T-helper 9 cell (primary cell): ENCODE data around the gene PPP2R5A.
"Not testable (repeated sequence)": the region's sequence is repeated elsewhere in the genome, so short reads cannot be mapped to it uniquely, and the experiment has no call there.

Experiments
- DNase-seq: peaks from one replicate; pipeline ENCODE4 v3.0.0-alpha.2; 2020

PPP2R5A gene

GRCh38 chr1:212302745-212303383 is 17.7 kb downstream of the PPP2R5A start:
- DNase-seq: no peak

- DNase-seq: no peak
Measured at GRCh38 chr1:212305342-212305741, 20.1 kb downstream of the PPP2R5A start.

GRCh38 chr1:212305984-212306452 is 20.8 kb downstream of the PPP2R5A start:
- DNase-seq: not testable (repeated sequence)

- no peak for DNase-seq
Measured at GRCh38 chr1:212309967-212310366, 24.8 kb downstream of the PPP2R5A start.

- no peak for DNase-seq
Measured at GRCh38 chr1:212310383-212310782, 25.2 kb downstream of the PPP2R5A start.

GRCh38 chr1:212311836-212312497 is 26.8 kb downstream of the PPP2R5A start:
- no peak for DNase-seq

- no peak for DNase-seq
Measured at GRCh38 chr1:212313616-212314015, 28.4 kb downstream of the PPP2R5A start.

- DNase-seq: no peak
Measured at GRCh38 chr1:212315184-212315583, 30.0 kb downstream of the PPP2R5A start.

- no peak for DNase-seq
Measured at GRCh38 chr1:212315907-212316306, 30.7 kb downstream of the PPP2R5A start.

- DNase-seq: no peak
Measured at GRCh38 chr1:212317916-212318315, 32.7 kb downstream of the PPP2R5A start.

GRCh38 chr1:212321031-212321430 is 35.8 kb downstream of the PPP2R5A start:
- not testable (repeated sequence) for DNase-seq

GRCh38 chr1:212323066-212323465 is 37.9 kb downstream of the PPP2R5A start:
- no peak for DNase-seq

- DNase-seq: no peak
Measured at GRCh38 chr1:212326541-212326940, 41.3 kb downstream of the PPP2R5A start.

- DNase-seq: no peak
Measured at GRCh38 chr1:212328248-212328647, 43.0 kb downstream of the PPP2R5A start.

GRCh38 chr1:212329105-212329504 is 43.9 kb downstream of the PPP2R5A start:
- DNase-seq: no peak

GRCh38 chr1:212341090-212341489 is 55.9 kb downstream of the PPP2R5A start:
- no peak for DNase-seq

GRCh38 chr1:212344905-212345304 is 59.7 kb downstream of the PPP2R5A start:
- DNase-seq: no peak

GRCh38 chr1:212346601-212347000 is 61.4 kb downstream of the PPP2R5A start:
- DNase-seq: no peak

- no peak for DNase-seq
Measured at GRCh38 chr1:212351588-212352362, 66.6 kb downstream of the PPP2R5A start.

GRCh38 chr1:212353181-212353580 is 68.0 kb downstream of the PPP2R5A start:
- no peak for DNase-seq

- DNase-seq: no peak
Measured at GRCh38 chr1:212354464-212354863, 69.3 kb downstream of the PPP2R5A start.

- no peak for DNase-seq
Measured at GRCh38 chr1:212355230-212355969, 70.2 kb downstream of the PPP2R5A start.
